ENCODE data around the gene SSH2.
A peak's percentile ranks its signal among the peaks of the same experiment; 100 is the strongest.
"Not testable (repeated sequence)": the region's sequence is repeated elsewhere in the genome, so short reads cannot be mapped to it uniquely, and the experiment has no call there.

The SSH2 gene

GRCh38 chr17:29732613-29733012 is 197.4 kb downstream of the SSH2 start:
- DNase-seq (ENCODE audit: low read depth), result no peak

- no peak for DNase-seq (ENCODE audit: low read depth)
Observed at GRCh38 chr17:29732209-29732608, 197.8 kb downstream of the SSH2 start.

- DNase-seq (ENCODE audit: low read depth), result no peak
Observed at GRCh38 chr17:29731589-29731929, 198.5 kb downstream of the SSH2 start.

GRCh38 chr17:29728490-29728889 is 201.5 kb downstream of the SSH2 start:
- no peak for DNase-seq (ENCODE audit: low read depth)

GRCh38 chr17:29726715-29727252 is 203.2 kb downstream of the SSH2 start:
- DNase-seq (ENCODE audit: low read depth), result no peak

- not testable (repeated sequence) for DNase-seq (ENCODE audit: low read depth)
Observed at GRCh38 chr17:29725408-29725807, 204.6 kb downstream of the SSH2 start.

- DNase-seq (ENCODE audit: low read depth), result no peak
Observed at GRCh38 chr17:29723278-29724047, 206.6 kb downstream of the SSH2 start.

- DNase-seq (ENCODE audit: low read depth), result peak; percentile 39
Observed at GRCh38 chr17:29722411-29723198, 207.4 kb downstream of the SSH2 start.

GRCh38 chr17:29720551-29720950 is 209.5 kb downstream of the SSH2 start:
- no peak for DNase-seq (ENCODE audit: low read depth)

GRCh38 chr17:29719469-29719868 is 210.6 kb downstream of the SSH2 start:
- DNase-seq (ENCODE audit: low read depth), result no peak

GRCh38 chr17:29718446-29719039 is 211.5 kb downstream of the SSH2 start:
- no peak for DNase-seq (ENCODE audit: low read depth)

- DNase-seq (ENCODE audit: low read depth), result no peak
Observed at GRCh38 chr17:29717817-29718216, 212.2 kb downstream of the SSH2 start.

GRCh38 chr17:29716566-29716965 is 213.5 kb downstream of the SSH2 start:
- no peak for DNase-seq (ENCODE audit: low read depth)

- no peak for DNase-seq (ENCODE audit: low read depth)
Observed at GRCh38 chr17:29715680-29716079, 214.3 kb downstream of the SSH2 start.

- DNase-seq (ENCODE audit: low read depth), result no peak
Observed at GRCh38 chr17:29714146-29714545, 215.9 kb downstream of the SSH2 start.

- DNase-seq (ENCODE audit: low read depth), result no peak
Observed at GRCh38 chr17:29713626-29714025, 216.4 kb downstream of the SSH2 start.

GRCh38 chr17:29711588-29712385 is 218.2 kb downstream of the SSH2 start:
- DNase-seq (ENCODE audit: low read depth), result no peak

- DNase-seq (ENCODE audit: low read depth), result no peak
Observed at GRCh38 chr17:29710891-29711418, 219.1 kb downstream of the SSH2 start.

GRCh38 chr17:29710520-29710884 is 219.5 kb downstream of the SSH2 start:
- no peak for DNase-seq (ENCODE audit: low read depth)

GRCh38 chr17:29709866-29710519 is 220.0 kb downstream of the SSH2 start:
- no peak for DNase-seq (ENCODE audit: low read depth)

GRCh38 chr17:29707212-29707571 is 222.8 kb downstream of the SSH2 start:
- no peak for DNase-seq (ENCODE audit: low read depth)
